8988T (cell line): ENCODE results near the gene BLVRA.

ENCODE experiments used
- DNase-seq: peaks from one replicate; pipeline ENCODE4 v3.0.0; 2011

Gene BLVRA

GRCh38 chr7:43750016-43750887 lies 8.2 kb upstream of the BLVRA start:
- no peak for DNase-seq

GRCh38 chr7:43752411-43752810 lies 6.1 kb upstream of the BLVRA start:
- no peak for DNase-seq

- no peak for DNase-seq
Measured at GRCh38 chr7:43753271-43753810, 5.1 kb upstream of the BLVRA start.

- DNase-seq, result no peak
Measured at GRCh38 chr7:43753843-43754242, 4.6 kb upstream of the BLVRA start.

- DNase-seq, result no peak
Measured at GRCh38 chr7:43754596-43754995, 3.9 kb upstream of the BLVRA start.

GRCh38 chr7:43756368-43757072 lies 2.0 kb upstream of the BLVRA start:
- no peak for DNase-seq

GRCh38 chr7:43757073-43757720 lies 1.3 kb upstream of the BLVRA start:
- no peak for DNase-seq

GRCh38 chr7:43758822-43759683 lies 573 bp downstream of the BLVRA start:
- peak; percentile 31 for DNase-seq

- no peak for DNase-seq
Measured at GRCh38 chr7:43760861-43761260, 2.4 kb downstream of the BLVRA start.

GRCh38 chr7:43761382-43761781 lies 2.9 kb downstream of the BLVRA start:
- no peak for DNase-seq

- no peak for DNase-seq
Measured at GRCh38 chr7:43761938-43762692, 3.6 kb downstream of the BLVRA start.

GRCh38 chr7:43763183-43763582 lies 4.7 kb downstream of the BLVRA start:
- DNase-seq, result no peak

- DNase-seq, result no peak
Measured at GRCh38 chr7:43764039-43764761, 5.7 kb downstream of the BLVRA start.

GRCh38 chr7:43764807-43765491 lies 6.5 kb downstream of the BLVRA start:
- DNase-seq, result no peak

GRCh38 chr7:43766564-43766963 lies 8.1 kb downstream of the BLVRA start:
- DNase-seq, result no peak

GRCh38 chr7:43767311-43767710 lies 8.8 kb downstream of the BLVRA start:
- no peak for DNase-seq

GRCh38 chr7:43768201-43768886 lies 9.9 kb downstream of the BLVRA start:
- DNase-seq, result no peak

- DNase-seq, result no peak
Measured at GRCh38 chr7:43768887-43769272, 10.4 kb downstream of the BLVRA start.

- DNase-seq, result no peak
Measured at GRCh38 chr7:43769281-43769680, 10.8 kb downstream of the BLVRA start.
